ENCODE results near the gene MYL2. TPM values are rescaled to one million over a fixed set of nuclear protein-coding genes. Genes with fewer than 3 reads are reported as not detected.

Gene MYL2
- total RNA-seq, 4 donors from 2014 or later: not detected

GRCh38 chr12:110862329-110862728 lies 58.0 kb downstream of the MYL2 start:
- Histone ChIP-seq H3K36me3 (no peaks in the 10 kb centered on the region), H3K9me3 (no peaks in the 10 kb centered on the region), H3K4me1 (no peaks in the 10 kb centered on the region), H3K4me3 (no peak overlapping the region), H3K27me3 (no peaks in the 10 kb centered on the region), H3K27ac (no peak overlapping the region)
- no peak for DNase-seq
- no peak for TF ChIP-seq POLR2A (IDR thresholded peaks at IDR 0.05)
- no peak for TF ChIP-seq CTCF (IDR thresholded peaks at IDR 0.05)

- no peak for DNase-seq
- H3K4me3 ChIP-seq: no peak overlapping the region
- H3K4me1 ChIP-seq: no peaks in the 10 kb centered on the region
- H3K27ac ChIP-seq: no peak overlapping the region
- TF ChIP-seq POLR2A (IDR thresholded peaks at IDR 0.05) (no peak), CTCF (IDR thresholded peaks at IDR 0.05) (no peak)
- H3K27me3 ChIP-seq: no peaks in the 10 kb centered on the region
- no peaks in the 10 kb centered on the region for H3K36me3 ChIP-seq
- H3K9me3 ChIP-seq: no peaks in the 10 kb centered on the region
These were observed 58.6 kb downstream of the MYL2 start for GRCh38 chr12:110861729-110862128.

Other genes with a start within 250 kb of the MYL2 start
- 10 to 100 TPM in 1 of 4 donors, 1 to 10 TPM in 3; 2.6 to 16.5 (median 4.7) TPM for gene HVCN1, start 231.5 kb downstream of the MYL2 start, total RNA-seq
- gene PPP1CC, start 177.7 kb downstream of the MYL2 start, total RNA-seq: 100 to 1,000 TPM; 174 to 361 (median 217) TPM
- gene CCDC63, start 73.6 kb downstream of the MYL2 start, total RNA-seq: not detected
- gene CUX2, start 113.6 kb upstream of the MYL2 start, total RNA-seq: under 1 TPM in 1 of 4 donors, not detected in 3; 0.28 TPM